Loucy (cell line): Measurements from ENCODE around the gene MMP24OS.

Source experiments
- H2AFZ ChIP-seq: fragments of 200-600 bp; sonication (generic); 2 replicates; pipeline ENCODE4 v1.6.0; 2016; ENCODE audit warnings: antibody characterized with exemption, mild to moderate bottlenecking, low read length, moderate library complexity
- H3F3A ChIP-seq: fragments of 200-600 bp; 2 replicates; pipeline ENCODE4 v1.6.0; 2016; ENCODE audit warnings: antibody characterized with exemption, low read depth, mild to moderate bottlenecking
- H3K27me3 ChIP-seq: fragments of 200-600 bp; sonication (generic); 2 replicates; pipeline ENCODE4 v1.6.1; 2014; ENCODE audit warnings: low read length, mild to moderate bottlenecking; ENCODE audit not compliant: insufficient read depth, poor library complexity, severe bottlenecking
- H3K36me3 ChIP-seq: fragments of 200-600 bp; sonication (generic); 2 replicates; pipeline ENCODE4 v1.6.1; 2016; ENCODE audit warnings: low read length; ENCODE audit not compliant: insufficient read depth
- H3K4me1 ChIP-seq: fragments of 200-600 bp; sonication (generic); 2 replicates; pipeline ENCODE4 v1.5.1; 2014; ENCODE audit warnings: low read length, mild to moderate bottlenecking; ENCODE audit not compliant: insufficient read depth, poor library complexity, severe bottlenecking
- H3K4me2 ChIP-seq: fragments of 200-600 bp; sonication (generic); 2 replicates; pipeline ENCODE4 v1.6.0; 2014; ENCODE audit warnings: antibody characterized with exemption, low read length, low read depth, mild to moderate bottlenecking; ENCODE audit not compliant: poor library complexity, severe bottlenecking
- H3K4me3 ChIP-seq: fragments of 200-600 bp; sonication (generic); 2 replicates; pipeline ENCODE4 v1.5.1; 2014; ENCODE audit warnings: low read length, mild to moderate bottlenecking, mixed read lengths; ENCODE audit not compliant: poor library complexity, severe bottlenecking
- H3K79me2 ChIP-seq: fragments of 200-600 bp; sonication (generic); 2 replicates; pipeline ENCODE4 v1.6.1; 2014; ENCODE audit warnings: low read length; ENCODE audit not compliant: insufficient read depth
- H3K9ac ChIP-seq: fragments of 200-600 bp; sonication (generic); 2 replicates; pipeline ENCODE4 v1.6.0; 2014; ENCODE audit warnings: mild to moderate bottlenecking, low read depth, low read length, moderate library complexity; ENCODE audit not compliant: poor library complexity, severe bottlenecking
- H3K9me2 ChIP-seq: fragments of 200-600 bp; sonication (generic); replicated peaks from 2 replicates; pipeline ENCODE4 v1.6.1; 2016; ENCODE audit warnings: low read depth, low read length, mixed read lengths
- H3K9me3 ChIP-seq: fragments of 200-600 bp; sonication (generic); 2 replicates; pipeline ENCODE4 v1.6.1; 2014; ENCODE audit warnings: mild to moderate bottlenecking, antibody characterized with exemption, low read length, low read depth; ENCODE audit not compliant: insufficient read depth
- H4K20me1 ChIP-seq: fragments of 200-600 bp; sonication (generic); 2 replicates; pipeline ENCODE4 v1.6.0; 2014; ENCODE audit warnings: antibody characterized with exemption, low read length, mild to moderate bottlenecking; ENCODE audit not compliant: insufficient read depth, poor library complexity, severe bottlenecking
- EZH2phosphoT487 ChIP-seq: fragments of 200-600 bp; IDR thresholded peaks from 2 replicates; pipeline ENCODE4 v1.6.1; 2018; ENCODE audit warnings: antibody characterized with exemption, mild to moderate bottlenecking, moderate library complexity, borderline replicate concordance
- TF ChIP-seq, protein P1 (sequence below): fragments of 200-600 bp; sonication (generic); conservative IDR thresholded peaks from 2 replicates; pipeline ENCODE4 v1.5.1; 2014; ENCODE audit warnings: mild to moderate bottlenecking, antibody characterized with exemption, low read length

Gene MMP24OS

DNA sequence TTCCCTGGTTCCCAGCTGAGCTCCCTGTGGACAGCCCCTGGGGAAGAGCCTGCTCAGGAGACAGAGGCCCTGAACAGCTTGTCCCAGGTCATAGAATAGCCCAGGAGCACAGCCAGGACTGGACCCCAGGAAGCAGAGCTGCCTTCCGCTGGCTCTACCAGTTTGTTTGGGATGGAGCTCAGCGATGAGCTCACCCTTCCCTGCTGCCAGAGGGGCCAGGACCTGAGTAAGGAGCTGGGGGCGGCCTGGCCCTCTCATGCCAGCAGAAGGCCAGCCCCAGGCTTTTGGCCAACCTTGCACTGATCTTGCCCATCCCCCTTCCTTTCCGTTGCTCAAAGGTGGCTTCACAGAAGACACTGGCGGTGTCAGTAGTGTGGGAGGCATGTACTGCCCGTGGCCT, 17.5 kb downstream of the MMP24OS start:
- H3K36me3 ChIP-seq = no peaks in the 10 kb centered on the region
- H3K9ac ChIP-seq = no peak overlapping the region
- H3K9me3 ChIP-seq = no peaks in the 10 kb centered on the region
- no peaks in the 10 kb centered on the region for H3K4me1 ChIP-seq
- H3K27me3 ChIP-seq = no peaks in the 10 kb centered on the region
- no peak overlapping the region for H3K4me3 ChIP-seq
- no peaks in the 10 kb centered on the region for H3F3A ChIP-seq
- H2AFZ ChIP-seq = no peak overlapping the region
- H4K20me1 ChIP-seq = no peaks in the 10 kb centered on the region
- H3K4me2 ChIP-seq = no peak overlapping the region
- no peaks in the 10 kb centered on the region for H3K79me2 ChIP-seq
- no peaks in the 10 kb centered on the region for H3K9me2 ChIP-seq
- TF ChIP-seq, protein P1, sequence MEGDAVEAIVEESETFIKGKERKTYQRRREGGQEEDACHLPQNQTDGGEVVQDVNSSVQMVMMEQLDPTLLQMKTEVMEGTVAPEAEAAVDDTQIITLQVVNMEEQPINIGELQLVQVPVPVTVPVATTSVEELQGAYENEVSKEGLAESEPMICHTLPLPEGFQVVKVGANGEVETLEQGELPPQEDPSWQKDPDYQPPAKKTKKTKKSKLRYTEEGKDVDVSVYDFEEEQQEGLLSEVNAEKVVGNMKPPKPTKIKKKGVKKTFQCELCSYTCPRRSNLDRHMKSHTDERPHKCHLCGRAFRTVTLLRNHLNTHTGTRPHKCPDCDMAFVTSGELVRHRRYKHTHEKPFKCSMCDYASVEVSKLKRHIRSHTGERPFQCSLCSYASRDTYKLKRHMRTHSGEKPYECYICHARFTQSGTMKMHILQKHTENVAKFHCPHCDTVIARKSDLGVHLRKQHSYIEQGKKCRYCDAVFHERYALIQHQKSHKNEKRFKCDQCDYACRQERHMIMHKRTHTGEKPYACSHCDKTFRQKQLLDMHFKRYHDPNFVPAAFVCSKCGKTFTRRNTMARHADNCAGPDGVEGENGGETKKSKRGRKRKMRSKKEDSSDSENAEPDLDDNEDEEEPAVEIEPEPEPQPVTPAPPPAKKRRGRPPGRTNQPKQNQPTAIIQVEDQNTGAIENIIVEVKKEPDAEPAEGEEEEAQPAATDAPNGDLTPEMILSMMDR = no peak
- no peak for TF ChIP-seq EZH2phosphoT487

DNA sequence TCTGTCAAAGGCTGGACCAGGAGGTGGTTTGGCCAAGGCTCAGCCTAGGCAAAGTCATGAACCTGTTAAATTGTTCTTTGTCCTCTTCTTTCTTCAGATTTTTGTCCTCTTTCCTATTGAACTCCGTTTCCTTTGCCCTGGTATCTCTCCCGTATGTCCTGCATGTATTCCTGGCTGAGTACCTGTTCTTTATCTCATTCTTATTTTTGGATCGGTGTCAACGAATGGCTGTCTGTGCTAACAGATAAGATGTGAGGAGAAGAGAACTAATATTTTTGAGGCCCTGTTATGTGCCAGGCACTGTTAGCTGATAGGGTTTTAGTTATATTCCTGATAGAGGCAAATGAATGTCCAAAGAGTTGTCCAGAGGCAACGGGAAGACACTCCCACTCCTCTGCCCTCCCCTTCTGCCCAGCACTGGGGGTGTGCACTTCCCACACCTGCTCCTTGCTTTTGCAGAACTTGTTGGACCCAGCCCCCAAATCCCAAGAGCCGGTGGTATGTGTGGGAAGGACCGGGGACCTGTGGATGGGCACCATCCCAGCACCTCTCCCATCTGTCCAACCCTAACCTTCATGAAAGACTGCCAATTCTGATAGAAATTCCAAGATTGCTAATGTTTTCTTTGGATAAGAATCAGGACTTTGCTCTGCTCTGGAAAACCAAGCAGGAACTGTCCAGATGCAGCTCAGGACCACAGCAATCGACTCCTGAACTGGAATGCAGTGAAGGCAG, 20.6 kb downstream of the MMP24OS start:
- no peaks in the 10 kb centered on the region for H3K9me3 ChIP-seq
- no peaks in the 10 kb centered on the region for H3K9me2 ChIP-seq
- peaks cover 4% of the 10 kb centered on the region for H3K4me1 ChIP-seq
- no peaks in the 10 kb centered on the region for H3K79me2 ChIP-seq
- no peak overlapping the region for H3K9ac ChIP-seq
- H3F3A ChIP-seq = peaks cover 3% of the 10 kb centered on the region
- no peak overlapping the region for H2AFZ ChIP-seq
- no peaks in the 10 kb centered on the region for H3K27me3 ChIP-seq
- H3K4me3 ChIP-seq = no peak overlapping the region
- H3K36me3 ChIP-seq = no peaks in the 10 kb centered on the region
- TF ChIP-seq, protein P1 = no peak
- TF ChIP-seq EZH2phosphoT487 = no peak
- H4K20me1 ChIP-seq = no peaks in the 10 kb centered on the region
- no peak overlapping the region for H3K4me2 ChIP-seq

GRCh38 chr20:35254448-35254999, 23.4 kb downstream of the MMP24OS start:
- no peaks in the 10 kb centered on the region for H4K20me1 ChIP-seq
- H2AFZ ChIP-seq = no peak overlapping the region
- H3K79me2 ChIP-seq = no peaks in the 10 kb centered on the region
- H3K36me3 ChIP-seq = no peaks in the 10 kb centered on the region
- H3K27me3 ChIP-seq = no peaks in the 10 kb centered on the region
- no peak overlapping the region for H3K4me2 ChIP-seq
- peaks cover 8% of the 10 kb centered on the region for H3F3A ChIP-seq
- TF ChIP-seq EZH2phosphoT487 = no peak
- TF ChIP-seq, protein P1 = no peak
- H3K4me3 ChIP-seq = no peak overlapping the region
- H3K9me3 ChIP-seq = no peaks in the 10 kb centered on the region
- H3K9me2 ChIP-seq = no peaks in the 10 kb centered on the region
- H3K4me1 ChIP-seq = peaks cover 23% of the 10 kb centered on the region
- no peak overlapping the region for H3K9ac ChIP-seq
